Measurements from ENCODE around the gene AGRN.
"Not testable (repeated sequence)": the region's sequence is repeated elsewhere in the genome, so short reads cannot be mapped to it uniquely, and the experiment has no call there.

Gene AGRN

GRCh38 chr1:1067860-1068516 is 48.1 kb downstream of the AGRN start:
- no peak for DNase-seq

- no peak for DNase-seq
Measured at GRCh38 chr1:1068517-1069055, 48.7 kb downstream of the AGRN start.

GRCh38 chr1:1069056-1069710 is 49.3 kb downstream of the AGRN start:
- peak; percentile 78 for DNase-seq

GRCh38 chr1:1069711-1070676 is 50.1 kb downstream of the AGRN start:
- DNase-seq, result no peak

GRCh38 chr1:1071486-1072298 is 51.8 kb downstream of the AGRN start:
- no peak for DNase-seq

- no peak for DNase-seq
Measured at GRCh38 chr1:1072299-1072848, 52.5 kb downstream of the AGRN start.

- no peak for DNase-seq
Measured at GRCh38 chr1:1072849-1073742, 53.2 kb downstream of the AGRN start.

- DNase-seq, result no peak
Measured at GRCh38 chr1:1073743-1074587, 54.0 kb downstream of the AGRN start, which contains the start of gene RNF223. RNF223 (minus strand) TSS chr1:1074306; CDS start chr1:1072566, 1,740 bp downstream.

- DNase-seq, result no peak
Measured at GRCh38 chr1:1074631-1075147, 54.8 kb downstream of the AGRN start.

- DNase-seq, result no peak
Measured at GRCh38 chr1:1075148-1075935, 55.4 kb downstream of the AGRN start.

GRCh38 chr1:1077396-1077795 is 57.5 kb downstream of the AGRN start:
- not testable (repeated sequence) for DNase-seq

- DNase-seq, result peak; percentile 95
Measured at GRCh38 chr1:1079408-1080121, 59.6 kb downstream of the AGRN start.

- DNase-seq, result no peak
Measured at GRCh38 chr1:1080122-1080757, 60.3 kb downstream of the AGRN start.

GRCh38 chr1:1080951-1081310 is 61.0 kb downstream of the AGRN start:
- no peak for DNase-seq

GRCh38 chr1:1081311-1082238 is 61.7 kb downstream of the AGRN start:
- no peak for DNase-seq

- DNase-seq, result no peak
Measured at GRCh38 chr1:1082239-1082775, 62.4 kb downstream of the AGRN start.
